Neural cell (in vitro differentiated cells): ENCODE measurements around the gene EPB42. TPM values are rescaled to one million over a fixed set of nuclear protein-coding genes. Genes with fewer than 3 reads are reported as not detected.

Experiments used
- H2AFZ ChIP-seq: fragments of 200-600, 300-800 bp; sonication (generic), shearing (Covaris generic); 2 replicates; pipeline ENCODE4 v1.6.0; 2014; ENCODE audit warnings: low read depth, mild to moderate bottlenecking, antibody characterized with exemption, low read length, moderate library complexity
- H3F3A ChIP-seq: fragments of 200-600 bp; shearing (Covaris generic); 2 replicates; pipeline ENCODE4 v1.6.1; 2016; ENCODE audit warnings: mild to moderate bottlenecking, moderate library complexity, mixed read lengths, antibody characterized with exemption, low read length; ENCODE audit not compliant: insufficient read depth, poor library complexity, severe bottlenecking
- H3K27ac ChIP-seq: fragments of 200-600, 300-800 bp; sonication (generic), shearing (Covaris generic); 2 replicates; pipeline ENCODE4 v1.5.1; 2014; ENCODE audit warnings: mild to moderate bottlenecking, low read length, moderate library complexity
- H3K27me3 ChIP-seq: fragments of 300-800, 200-600 bp; sonication (generic), shearing (Covaris generic); 2 replicates; pipeline ENCODE4 v1.6.0; 2014; ENCODE audit warnings: mild to moderate bottlenecking, low read depth, low read length, moderate library complexity; ENCODE audit not compliant: insufficient read depth
- H3K36me3 ChIP-seq: fragments of 300-800, 200-600 bp; sonication (generic), shearing (Covaris generic); 2 replicates; pipeline ENCODE4 v1.5.1; 2014; ENCODE audit warnings: mild to moderate bottlenecking, antibody characterized with exemption, low read length, moderate library complexity; ENCODE audit not compliant: insufficient read depth
- H3K4me2 ChIP-seq: fragments of 300-800, 200-600 bp; sonication (generic), shearing (Covaris generic); 2 replicates; pipeline ENCODE4 v1.6.0; 2014; ENCODE audit warnings: mild to moderate bottlenecking, low read length
- H3K4me3 ChIP-seq: fragments of 300-800, 200-600 bp; sonication (generic), shearing (Covaris generic); 2 replicates; pipeline ENCODE4 v1.5.1; 2014; ENCODE audit warnings: mild to moderate bottlenecking, low read length, moderate library complexity
- H3K79me2 ChIP-seq: fragments of 200-600 bp; shearing (Covaris generic); replicated peaks from 2 replicates; pipeline ENCODE4 v1.6.0; 2014; ENCODE audit warnings: mild to moderate bottlenecking, low read length, moderate library complexity; ENCODE audit not compliant: insufficient read depth
- H3K9ac ChIP-seq: fragments of 300-800, 200-600 bp; sonication (generic), shearing (Covaris generic); 2 replicates; pipeline ENCODE4 v1.6.1; 2016; ENCODE audit warnings: mild to moderate bottlenecking, low read length, mixed read lengths
- H3K9me2 ChIP-seq: fragments of 200-600 bp; shearing (Covaris generic); 2 replicates; pipeline ENCODE4 v1.6.1; 2016; ENCODE audit warnings: mild to moderate bottlenecking, low read length, mixed read lengths; ENCODE audit not compliant: insufficient read depth
- H3K9me3 ChIP-seq: fragments of 200-600, 300-800 bp; sonication (generic), shearing (Covaris generic); 2 replicates; pipeline ENCODE4 v1.6.1; 2016; ENCODE audit warnings: mild to moderate bottlenecking, mixed run types, low read length, moderate library complexity, mixed read lengths
- H4K20me1 ChIP-seq: fragments of 200-600 bp; shearing (Covaris generic); 2 replicates; pipeline ENCODE4 v1.6.1; 2016; ENCODE audit warnings: mild to moderate bottlenecking, mixed run types; ENCODE audit not compliant: insufficient read depth
- CTCF ChIP-seq: fragments of 450-650 bp; IDR thresholded peaks from 2 replicates; pipeline ENCODE4 v1.5.1; 2014; ENCODE audit warnings: antibody characterized with exemption, mild to moderate bottlenecking, moderate library complexity; ENCODE audit not compliant: poor library complexity, severe bottlenecking
- EP300 ChIP-seq: fragments of 450-650 bp; conservative IDR thresholded peaks from 2 replicates; pipeline ENCODE4 v1.6.1; 2014; ENCODE audit warnings: antibody characterized with exemption, mild to moderate bottlenecking, moderate library complexity; ENCODE audit not compliant: poor library complexity, severe bottlenecking
- EZH2 ChIP-seq: fragments of 200-600, 300-800 bp; shearing (Covaris generic), sonication (generic); IDR thresholded peaks from 2 replicates; pipeline ENCODE4 v1.6.1; 2014; ENCODE audit warnings: antibody characterized with exemption, low read length, borderline replicate concordance, mild to moderate bottlenecking; ENCODE audit not compliant: insufficient read depth, poor library complexity, severe bottlenecking
- MXI1 ChIP-seq: fragments of 450-650 bp; conservative IDR thresholded peaks from 2 replicates; pipeline ENCODE4 v1.6.1; 2014; ENCODE audit warnings: antibody characterized with exemption, mild to moderate bottlenecking; ENCODE audit not compliant: poor library complexity, severe bottlenecking
- POLR2AphosphoS5 ChIP-seq: IDR thresholded peaks from 2 replicates; pipeline ENCODE4 v1.6.1; 2012
- RAD21 ChIP-seq: fragments of 450-650 bp; conservative IDR thresholded peaks from 2 replicates; pipeline ENCODE4 v1.6.1; 2014; ENCODE audit warnings: antibody characterized with exemption, mild to moderate bottlenecking, moderate library complexity
- REST ChIP-seq: IDR thresholded peaks from 2 replicates; pipeline ENCODE4 v1.6.1; 2012; ENCODE audit warnings: borderline replicate concordance
- SMC3 ChIP-seq: fragments of 450-650 bp; conservative IDR thresholded peaks from 2 replicates; pipeline ENCODE4 v1.6.1; 2014; ENCODE audit warnings: antibody characterized with exemption, mild to moderate bottlenecking, moderate library complexity; ENCODE audit not compliant: poor library complexity
- TAF1 ChIP-seq: IDR thresholded peaks from 2 replicates; pipeline ENCODE4 v1.6.1; 2012; ENCODE audit warnings: low read depth
- polyA minus RNA-seq: library from RNA; depleted of rRNA, polyadenylated mRNA; stranded (reverse); fragments of >200 nt; gene quantifications from 2 replicates; pipeline ENCODE4 v1.2.3, GENCODE V29; 2014
- polyA plus RNA-seq: library from polyadenylated mRNA; depleted of rRNA; stranded (reverse); fragments of >200 nt; gene quantifications from 2 replicates; pipeline ENCODE4 v1.2.3, GENCODE V29; 2014

Gene EPB42
- polyA plus RNA-seq (not detected in 2 replicates), polyA minus RNA-seq (not detected in 2 replicates)

DNA sequence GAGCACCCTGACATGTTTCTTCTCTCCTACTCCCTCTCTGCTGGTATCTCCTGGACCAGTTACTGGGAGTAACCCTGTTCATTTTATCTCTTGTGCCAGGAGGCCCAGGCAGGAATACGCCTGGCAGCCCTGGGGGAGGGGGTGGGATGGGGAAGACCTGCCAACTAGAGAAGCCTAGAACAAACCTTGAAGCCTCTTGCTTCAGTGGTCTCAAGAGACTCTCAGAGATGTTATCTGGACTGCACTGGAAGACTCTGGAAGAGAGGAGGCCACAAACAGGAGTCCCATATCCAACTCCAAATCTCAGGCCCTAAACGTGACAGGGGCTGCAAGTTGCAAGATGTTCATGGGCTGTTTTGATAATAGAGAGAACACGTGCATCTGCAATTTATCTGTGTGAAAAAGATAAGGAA, at the start of gene EPB42:
Gene EPB42, minus strand, starts transcription at position 28 of the 413 bp plus-strand sequence. CDS start 193 bp downstream, outside the sequence.
- Histone ChIP-seq H3K9me3 (no peaks in the 10 kb centered on the region), H3K4me2 (no peak within 1 kb of the TSS), H3K4me3 (no peak within 1 kb of the TSS), H3K9ac (no peak within 1 kb of the TSS), H3K36me3 (no peaks in the 10 kb centered on the region), H3K9me2 (no peaks in the 10 kb centered on the region), H2AFZ (no peak within 1 kb of the TSS), H3F3A (no peaks in the 10 kb centered on the region), H3K27me3 (no peaks in the 10 kb centered on the region), H4K20me1 (no peaks in the 10 kb centered on the region), H3K27ac (no peak within 1 kb of the TSS), H3K79me2 (no peaks in the 10 kb centered on the region)
- TF ChIP-seq MXI1 = no peak
- TF ChIP-seq RAD21 = no peak
- TF ChIP-seq REST = no peak
- no peak for TF ChIP-seq SMC3
- no peak for TF ChIP-seq EZH2
- TF ChIP-seq CTCF = no peak
- TF ChIP-seq EP300 = no peak
- TF ChIP-seq TAF1 = no peak
- no peak for TF ChIP-seq POLR2AphosphoS5

DNA sequence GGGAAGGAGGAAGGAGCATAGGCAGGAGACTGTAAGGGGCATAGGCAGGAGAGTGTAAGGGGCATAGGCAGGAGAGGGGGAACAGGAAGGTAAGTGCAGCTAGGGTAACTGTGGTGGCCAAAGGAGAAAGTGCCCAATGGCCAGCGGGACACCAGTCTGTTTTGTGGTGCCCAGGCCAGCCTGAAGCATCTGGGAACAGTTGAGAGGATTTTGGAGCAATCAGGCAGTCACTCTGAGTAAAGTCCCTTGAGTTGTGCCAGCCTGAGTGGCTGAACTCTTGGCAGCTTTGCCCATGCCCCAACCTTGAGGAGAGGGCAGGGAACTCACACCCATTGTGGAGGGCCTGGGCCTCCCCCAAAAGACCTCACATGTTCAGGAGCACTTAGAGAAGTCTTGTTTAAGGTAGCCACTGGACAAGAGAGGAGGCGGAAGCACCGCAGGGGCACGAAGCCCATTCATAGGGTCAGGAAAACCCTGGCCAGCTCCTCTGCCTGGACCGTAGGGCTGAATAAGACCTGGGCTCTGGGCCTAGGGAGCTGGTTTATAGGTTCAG, 49.4 kb upstream of the EPB42 start:
- no peaks in the 10 kb centered on the region for H3K27me3 ChIP-seq
- H3K9ac ChIP-seq = no peak overlapping the region
- H3F3A ChIP-seq = no peaks in the 10 kb centered on the region
- TF ChIP-seq REST (no peak), CTCF (no peak)
- no peak overlapping the region for H3K4me2 ChIP-seq
- H3K79me2 ChIP-seq = no peaks in the 10 kb centered on the region
- H3K36me3 ChIP-seq = no peaks in the 10 kb centered on the region
- H2AFZ ChIP-seq = no peak overlapping the region
- H3K9me2 ChIP-seq = no peaks in the 10 kb centered on the region
- H3K9me3 ChIP-seq = no peaks in the 10 kb centered on the region
- H3K27ac ChIP-seq = no peak overlapping the region
- H4K20me1 ChIP-seq = no peaks in the 10 kb centered on the region
- H3K4me3 ChIP-seq = no peak overlapping the region
